Subcutaneous adipose tissue (tissue), 4 donors: ENCODE results near the gene MAL. TPM values are rescaled to one million over a fixed set of nuclear protein-coding genes. Genes with fewer than 3 reads are reported as not detected.

ENCODE experiments used
- total RNA-seq, 4 donors: library from RNA; depleted of rRNA; stranded (reverse); fragments of >200 nt; gene quantifications; one replicate each; pipeline ENCODE4 v1.1.0, GENCODE V29; 2016
- TF ChIP-seq, protein P1 (sequence below): fragments of 450-650 bp; IDR thresholded peaks from one replicate; pipeline ENCODE4 v1.5.1; 2016; ENCODE audit warnings: low read depth, mild to moderate bottlenecking, control low read depth, antibody characterized with exemption, moderate library complexity

Gene MAL
- total RNA-seq, 4 donors from 2014 or later, result not detected

DNA sequence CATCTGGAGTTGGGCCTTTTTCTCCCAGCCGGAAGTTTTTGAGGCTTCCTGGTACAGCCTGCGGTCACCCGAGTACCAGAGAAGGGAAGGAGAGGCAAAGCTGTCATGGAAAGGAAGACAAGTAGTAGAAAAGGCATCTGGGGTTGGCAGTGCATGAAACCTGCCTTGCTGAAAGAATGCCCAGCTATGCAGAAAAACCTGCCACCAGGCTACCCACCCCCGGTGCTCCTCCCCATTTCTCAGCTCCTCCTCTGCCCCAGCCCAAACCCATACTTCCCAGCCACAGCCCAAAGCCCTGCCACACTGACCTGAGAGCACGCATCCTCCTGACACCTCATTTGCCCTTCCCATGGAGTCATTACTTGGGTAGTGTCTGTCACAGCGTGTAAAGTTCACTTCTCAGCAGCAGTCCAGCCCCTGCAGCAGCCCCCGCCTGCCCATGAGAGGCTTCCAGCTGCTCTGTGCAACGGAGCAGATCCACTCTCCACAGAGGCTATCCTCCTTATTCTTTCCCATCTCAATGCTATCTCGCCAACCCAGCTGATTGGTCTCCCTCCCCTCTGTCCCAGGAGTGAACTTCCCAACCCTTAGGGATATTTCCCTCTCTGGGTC is 40.4 kb upstream of the MAL start:
- TF ChIP-seq, protein P1, sequence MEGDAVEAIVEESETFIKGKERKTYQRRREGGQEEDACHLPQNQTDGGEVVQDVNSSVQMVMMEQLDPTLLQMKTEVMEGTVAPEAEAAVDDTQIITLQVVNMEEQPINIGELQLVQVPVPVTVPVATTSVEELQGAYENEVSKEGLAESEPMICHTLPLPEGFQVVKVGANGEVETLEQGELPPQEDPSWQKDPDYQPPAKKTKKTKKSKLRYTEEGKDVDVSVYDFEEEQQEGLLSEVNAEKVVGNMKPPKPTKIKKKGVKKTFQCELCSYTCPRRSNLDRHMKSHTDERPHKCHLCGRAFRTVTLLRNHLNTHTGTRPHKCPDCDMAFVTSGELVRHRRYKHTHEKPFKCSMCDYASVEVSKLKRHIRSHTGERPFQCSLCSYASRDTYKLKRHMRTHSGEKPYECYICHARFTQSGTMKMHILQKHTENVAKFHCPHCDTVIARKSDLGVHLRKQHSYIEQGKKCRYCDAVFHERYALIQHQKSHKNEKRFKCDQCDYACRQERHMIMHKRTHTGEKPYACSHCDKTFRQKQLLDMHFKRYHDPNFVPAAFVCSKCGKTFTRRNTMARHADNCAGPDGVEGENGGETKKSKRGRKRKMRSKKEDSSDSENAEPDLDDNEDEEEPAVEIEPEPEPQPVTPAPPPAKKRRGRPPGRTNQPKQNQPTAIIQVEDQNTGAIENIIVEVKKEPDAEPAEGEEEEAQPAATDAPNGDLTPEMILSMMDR, result no peak

DNA sequence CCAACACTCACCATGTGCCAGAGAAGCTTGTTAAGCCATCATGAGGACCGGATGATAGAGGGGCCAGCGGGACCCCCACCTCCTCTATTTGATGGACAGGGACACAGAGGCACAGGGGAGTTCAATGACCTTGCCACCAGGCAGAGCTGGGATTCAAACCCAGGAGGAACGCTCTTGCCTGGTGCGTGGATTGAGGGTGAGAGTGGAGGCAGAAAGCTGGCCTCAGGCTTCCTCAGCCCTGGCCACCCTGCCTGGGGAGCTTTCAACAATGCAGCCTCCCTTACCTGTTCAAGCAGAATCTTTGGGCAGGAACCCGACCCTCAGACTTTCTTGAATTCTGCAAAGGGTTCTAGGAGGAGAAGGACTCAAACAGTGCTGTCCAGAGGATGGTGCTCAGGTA is 39.9 kb upstream of the MAL start:
- TF ChIP-seq, protein P1, result no peak

DNA sequence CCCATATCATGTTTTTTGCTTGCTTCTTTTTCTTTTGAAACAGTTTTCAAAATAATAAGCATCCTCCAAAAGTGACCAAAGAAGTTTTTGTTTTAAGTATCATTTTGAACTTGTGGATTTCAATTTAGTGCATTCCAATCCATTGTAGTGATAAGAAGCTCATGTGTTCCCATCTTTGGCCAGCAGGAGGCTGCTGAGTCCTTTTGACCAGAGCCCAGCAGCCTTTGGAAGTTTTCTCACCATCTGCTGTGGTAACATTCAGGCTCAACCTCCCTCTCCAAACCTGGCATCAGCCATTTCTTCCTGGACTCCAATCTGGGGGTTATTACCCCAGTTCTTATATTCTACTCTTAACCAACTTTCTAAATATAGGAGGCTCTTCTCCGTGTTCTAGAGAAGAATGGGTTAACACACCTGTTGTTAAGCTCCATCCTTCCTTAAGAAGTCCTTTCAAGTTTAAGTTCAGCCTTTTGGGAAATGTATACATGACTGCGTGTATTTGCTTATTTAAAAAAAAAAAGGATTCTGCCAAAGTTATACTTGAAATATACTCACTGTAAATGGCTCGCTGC is 39.0 kb upstream of the MAL start:
- TF ChIP-seq, protein P1, result no peak

DNA sequence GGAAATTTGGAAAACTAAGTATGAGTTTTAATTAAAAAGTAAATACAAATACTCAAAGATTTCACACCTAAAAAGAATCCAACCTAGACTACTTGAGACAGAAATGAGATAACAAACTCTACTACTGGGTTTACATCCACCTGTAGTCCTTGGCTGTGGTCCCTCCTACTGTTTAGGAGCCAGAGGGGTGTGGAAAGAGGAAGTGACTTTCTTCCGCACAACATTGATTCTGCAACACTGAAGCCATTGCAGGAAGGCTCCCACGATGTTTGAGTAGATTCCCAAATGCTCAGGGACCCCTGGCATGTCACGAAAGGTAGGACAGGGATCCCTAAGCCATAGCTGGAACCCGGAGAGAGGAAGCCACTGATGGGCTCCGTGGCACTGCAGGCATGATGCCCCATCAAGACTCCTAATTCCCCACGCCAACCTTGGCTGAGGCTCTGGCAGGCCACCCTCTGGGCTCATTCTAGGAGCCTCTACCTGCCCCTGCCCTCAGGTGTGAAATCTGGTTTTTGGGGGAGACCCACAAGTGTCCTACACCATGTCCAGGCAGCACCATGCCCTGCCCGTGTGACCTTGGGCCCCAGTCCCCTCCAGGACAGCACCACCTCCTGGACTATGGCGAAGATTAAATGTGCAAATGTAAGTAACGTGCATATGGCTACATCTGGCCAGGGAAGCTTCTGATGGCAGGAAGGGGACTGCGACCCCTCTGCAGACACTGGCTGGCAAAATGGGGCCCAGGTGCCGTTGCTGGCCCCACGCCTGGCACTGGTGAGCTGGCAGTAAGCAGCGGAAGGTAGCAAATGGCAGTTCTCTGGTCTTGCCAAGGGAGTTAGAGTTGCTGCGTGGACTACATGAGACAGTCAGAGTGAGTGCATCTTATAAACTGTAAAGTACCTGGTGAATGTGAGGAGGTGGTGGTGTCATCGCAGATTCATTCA is 38.2 kb upstream of the MAL start:
- TF ChIP-seq, protein P1, result no peak

DNA sequence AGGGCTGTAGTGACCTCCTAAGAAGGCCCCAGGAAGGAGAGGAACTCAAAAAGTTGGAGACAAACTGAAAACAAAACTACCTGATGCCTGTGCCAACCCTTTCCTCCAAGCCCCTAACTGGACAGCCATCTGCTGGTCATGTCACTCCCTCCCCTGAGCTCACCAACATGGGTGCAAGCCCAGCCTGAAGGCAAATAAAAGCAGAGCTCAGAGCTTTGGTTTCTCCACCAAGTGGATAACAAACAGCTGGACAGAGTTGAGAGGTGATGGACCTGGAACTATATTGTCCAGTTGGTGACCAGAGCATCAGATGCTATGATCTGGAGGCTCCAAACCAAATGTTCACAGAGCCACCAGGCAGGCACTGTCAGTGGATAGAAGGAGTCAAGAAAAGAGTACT is 34.6 kb upstream of the MAL start:
- TF ChIP-seq, protein P1, result no peak

DNA sequence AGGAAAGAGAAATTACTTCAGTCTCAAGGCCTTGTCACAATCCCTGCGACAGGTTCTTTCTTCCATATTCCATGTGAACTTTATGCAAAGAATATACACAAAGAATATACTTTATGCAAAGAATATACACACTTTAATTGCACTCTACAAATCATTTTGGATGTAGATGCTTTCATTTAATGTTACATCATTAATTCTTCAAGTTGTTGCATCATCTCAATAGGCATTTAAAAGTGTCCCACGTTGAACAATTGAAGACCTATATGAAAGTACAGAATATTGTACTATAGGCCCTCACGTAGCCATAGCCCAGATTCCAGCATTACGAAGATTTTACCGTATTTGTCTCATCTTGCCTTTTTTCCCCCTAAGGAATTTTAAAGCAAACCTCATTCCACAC is 33.1 kb upstream of the MAL start:
- TF ChIP-seq, protein P1, result no peak
